PC-9 (cell line): Measurements from ENCODE around the gene TNFRSF8. TPM values are rescaled to one million over a fixed set of nuclear protein-coding genes. Genes with fewer than 3 reads are reported as not detected.

Experiments
- BruUV-seq: library from RNA; stranded (reverse); fragments of 400-500 nt; replicated peaks from 2 replicates; lab custom pipeline; 2021; lab: Mats Ljungman, UMichigan
- CTCF ChIA-PET: fragments of 300-600 bp; sonication (Branson Sonifier 250); formaldehyde crosslinking; loops from one replicate; lab custom pipeline; 2022; ENCODE audit warnings: antibody characterized with exemption; lab: Charles Lee
- POLR2A ChIA-PET: fragments of 300-600 bp; sonication (Branson Sonifier 250); formaldehyde crosslinking; loops from one replicate; lab custom pipeline; 2022; ENCODE audit warnings: antibody characterized with exemption; ENCODE audit not compliant: unreplicated experiment; lab: Charles Lee
- DNase-seq, 2 experiments: peaks; one replicate each; pipeline versions ENCODE4 v3.0.0 to v3.0.0-alpha.2; 2015 to 2022; ENCODE audit warnings: mixed read lengths in 1 of 2
- H2AFZ ChIP-seq: fragments of 200-600 bp; sonication (generic); 2 replicates; pipeline ENCODE4 v1.8.1; 2017; ENCODE audit warnings: antibody characterized with exemption
- H3F3A ChIP-seq: fragments of 200-600 bp; sonication (generic); 2 replicates; pipeline ENCODE4 v1.8.1; 2017; ENCODE audit warnings: antibody characterized with exemption, mild to moderate bottlenecking, low read depth; ENCODE audit not compliant: insufficient read depth
- H3K27ac ChIP-seq: fragments of 200-600 bp; sonication (generic); 2 replicates; pipeline ENCODE4 v1.6.1; 2016; ENCODE audit warnings: mixed run types
- H3K27me3 ChIP-seq: fragments of 200-600 bp; sonication (generic); 2 replicates; pipeline ENCODE4 v1.6.1; 2016; ENCODE audit warnings: low read depth, mixed run types; ENCODE audit not compliant: insufficient read depth
- H3K36me3 ChIP-seq: fragments of 200-600 bp; sonication (generic); 2 replicates; pipeline ENCODE4 v1.6.1; 2016; ENCODE audit warnings: low read depth, mixed run types
- H3K4me1 ChIP-seq: fragments of 200-600 bp; sonication (generic); replicated peaks from 2 replicates; pipeline ENCODE4 v1.6.1; 2016; ENCODE audit warnings: mixed run types; ENCODE audit not compliant: insufficient read depth
- H3K4me2 ChIP-seq: fragments of 200-600 bp; sonication (generic); 2 replicates; pipeline ENCODE4 v1.6.1; 2017; ENCODE audit warnings: mixed run types
- H3K4me3 ChIP-seq: fragments of 200-600 bp; sonication (generic); 2 replicates; pipeline ENCODE4 v1.6.1; 2016; ENCODE audit warnings: mixed run types
- H3K79me2 ChIP-seq: fragments of 200-600 bp; sonication (generic); 2 replicates; pipeline ENCODE4 v1.6.1; 2017; ENCODE audit warnings: low read depth, mixed run types
- H3K9me2 ChIP-seq: fragments of 200-600 bp; sonication (generic); 2 replicates; pipeline ENCODE4 v1.8.1; 2017; ENCODE audit warnings: mild to moderate bottlenecking; ENCODE audit not compliant: insufficient read depth
- H3K9me3 ChIP-seq: fragments of 200-600 bp; sonication (generic); 2 replicates; pipeline ENCODE4 v1.8.1; 2016; ENCODE audit warnings: low read depth; ENCODE audit not compliant: insufficient read depth
- H4K20me1 ChIP-seq: fragments of 200-600 bp; sonication (generic); 2 replicates; pipeline ENCODE4 v1.8.1; 2017; ENCODE audit not compliant: insufficient read depth
- CTCF ChIP-seq: fragments of 200-600 bp; sonication (generic); conservative IDR thresholded peaks from 2 replicates; pipeline ENCODE4 v1.6.1; 2017; ENCODE audit warnings: mixed run types, antibody characterized with exemption, mild to moderate bottlenecking, moderate library complexity
- EZH2 ChIP-seq: fragments of 200-600 bp; sonication (generic); IDR thresholded peaks from 2 replicates; pipeline ENCODE4 v1.8.0; 2017; ENCODE audit warnings: antibody characterized with exemption, low read depth
- intact Hi-C: fragments of 100-400 bp; cut with micrococcal nuclease; formaldehyde crosslinking; loops from one replicate; pipeline ENCODE4 v1.10.0; 2022; ENCODE audit not compliant: unreplicated experiment
- total RNA-seq: library from RNA; stranded (reverse); gene quantifications from 2 replicates; pipeline ENCODE4 v1.2.3, GENCODE V29; 2021

Gene TNFRSF8
- total RNA-seq, 1 experiment from 2014 or later = not detected

GRCh38 chr1:12180315-12180714 is 117.2 kb downstream of the TNFRSF8 start:
- peaks cover 10% of the 10 kb centered on the region for H3K4me1 ChIP-seq
- no peak overlapping the region for H2AFZ ChIP-seq
- no peaks in the 10 kb centered on the region for H3F3A ChIP-seq
- CTCF ChIA-PET = no interaction called here
- intact Hi-C loops = no loop called here
- no peak overlapping the region for H3K4me2 ChIP-seq
- POLR2A ChIA-PET = interaction anchor here (0.5 kb wide), 1 partner anchor 33 kb away, joined by 4 read pairs; no protein-coding TSS in a partner anchor
- no peak for TF ChIP-seq CTCF
- TF ChIP-seq EZH2 = no peak
- no peaks in the 10 kb centered on the region for H3K36me3 ChIP-seq
- no peaks in the 10 kb centered on the region for H4K20me1 ChIP-seq
- H3K27ac ChIP-seq = no peak overlapping the region
- H3K4me3 ChIP-seq = no peak overlapping the region
- H3K27me3 ChIP-seq = no peaks in the 10 kb centered on the region
- H3K79me2 ChIP-seq = no peaks in the 10 kb centered on the region
- no peak for DNase-seq
- H3K9me3 ChIP-seq = no peaks in the 10 kb centered on the region
- no peaks in the 10 kb centered on the region for H3K9me2 ChIP-seq
- BruUV-seq = no TSS peak

DNA sequence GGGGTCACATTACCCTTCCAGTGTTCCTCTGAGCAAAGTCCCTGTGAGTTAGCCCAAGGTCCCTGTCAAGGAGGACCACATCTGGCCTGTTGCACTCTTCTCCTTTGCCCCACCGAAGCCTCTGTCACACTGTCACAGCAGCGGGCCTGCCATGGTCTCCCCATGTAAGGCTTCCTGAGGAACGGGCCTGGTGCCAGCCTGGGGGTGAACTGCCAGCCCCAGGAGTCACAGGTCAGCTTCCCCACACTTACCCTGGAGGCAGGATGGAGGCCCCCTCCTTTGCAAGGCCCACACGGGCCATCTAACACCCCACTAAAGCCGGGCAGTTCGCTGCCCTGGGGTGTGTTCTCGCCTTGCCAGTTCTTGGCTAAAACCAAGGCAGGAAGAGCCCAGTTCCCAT is 117.8 kb downstream of the TNFRSF8 start:
- Histone ChIP-seq H3F3A (no peaks in the 10 kb centered on the region), H3K4me3 (no peak overlapping the region), H2AFZ (no peak overlapping the region), H3K79me2 (no peaks in the 10 kb centered on the region), H3K27ac (no peak overlapping the region), H3K4me1 (peaks cover 10% of the 10 kb centered on the region), H4K20me1 (no peaks in the 10 kb centered on the region), H3K27me3 (no peaks in the 10 kb centered on the region), H3K4me2 (no peak overlapping the region), H3K9me2 (no peaks in the 10 kb centered on the region), H3K9me3 (no peaks in the 10 kb centered on the region), H3K36me3 (no peaks in the 10 kb centered on the region)
- BruUV-seq = no TSS peak
- DNase-seq = no peak
- ChIA-PET CTCF (no interaction called here), POLR2A (no interaction called here)
- intact Hi-C loops = no loop called here
- TF ChIP-seq CTCF (no peak), EZH2 (no peak)

GRCh38 chr1:12181568-12181967 is 118.5 kb downstream of the TNFRSF8 start:
- Histone ChIP-seq H2AFZ (no peak overlapping the region), H3K36me3 (no peaks in the 10 kb centered on the region), H3K9me2 (no peaks in the 10 kb centered on the region), H3K27me3 (no peaks in the 10 kb centered on the region), H3F3A (no peaks in the 10 kb centered on the region), H3K4me1 (peaks cover 10% of the 10 kb centered on the region), H3K4me3 (no peak overlapping the region), H3K79me2 (no peaks in the 10 kb centered on the region), H3K9me3 (no peaks in the 10 kb centered on the region), H3K27ac (no peak overlapping the region), H4K20me1 (no peaks in the 10 kb centered on the region), H3K4me2 (no peak overlapping the region)
- CTCF ChIA-PET = no interaction called here
- POLR2A ChIA-PET = no interaction called here
- intact Hi-C loops = no loop called here
- DNase-seq = no peak
- TF ChIP-seq EZH2 (no peak), CTCF (no peak)
- no TSS peak for BruUV-seq
